Left ventricle myocardium inferior (tissue), 1 donor: ENCODE results near the gene TVP23B. TPM values are rescaled to one million over a fixed set of nuclear protein-coding genes. Genes with fewer than 3 reads are reported as not detected.

Source experiments
- DNase-seq: peaks from one replicate; pipeline ENCODE4 v3.0.0-alpha.2; 2020
- H3K27ac ChIP-seq: fragments of 200-600 bp; replicated peaks from 2 replicates; pipeline ENCODE4 v1.8.0; 2021
- H3K27me3 ChIP-seq: fragments of 200-600 bp; 2 replicates; pipeline ENCODE4 v1.8.0; 2021; ENCODE audit warnings: low read depth
- H3K36me3 ChIP-seq: fragments of 200-600 bp; 2 replicates; pipeline ENCODE4 v1.8.0; 2021
- H3K4me1 ChIP-seq: fragments of 200-600 bp; 2 replicates; pipeline ENCODE4 v1.8.0; 2021
- H3K4me3 ChIP-seq: fragments of 200-600 bp; 2 replicates; pipeline ENCODE4 v1.8.0; 2021; ENCODE audit warnings: mild to moderate bottlenecking, moderate library complexity
- H3K9me3 ChIP-seq: fragments of 200-600 bp; replicated peaks from 2 replicates; pipeline ENCODE4 v1.8.0; 2021
- intact Hi-C: fragments of 100-400 bp; cut with micrococcal nuclease; formaldehyde crosslinking; loops from one replicate; pipeline ENCODE4 v1.11.0; 2022
- total RNA-seq: library from RNA; stranded (reverse); fragmentation: NEBNext Ultra II Directional; extraction: Animal tissue kit (Norgen Biotek cat#: 25700); gene quantifications from one replicate; pipeline ENCODE4 v1.2.1, GENCODE V29; 2021
- TF ChIP-seq, protein P1 (sequence below): fragments of 200-600 bp; IDR thresholded peaks from 2 replicates; pipeline ENCODE4 v1.8.0; 2021; ENCODE audit warnings: antibody characterized with exemption, mild to moderate bottlenecking, borderline replicate concordance
- donor health status: DM: no; HTN: yes; CAD: no; lungs with severe emphysema.

The TVP23B gene
- total RNA-seq, 1 donor from 2014 or later = 24.7 TPM

- Histone ChIP-seq H3K9me3 (no peaks in the 10 kb centered on the region), H3K36me3 (no peaks in the 10 kb centered on the region), H3K27me3 (no peaks in the 10 kb centered on the region), H3K4me1 (no peaks in the 10 kb centered on the region), H3K4me3 (no peak overlapping the region), H3K27ac (no peak overlapping the region)
- TF ChIP-seq, protein P1, sequence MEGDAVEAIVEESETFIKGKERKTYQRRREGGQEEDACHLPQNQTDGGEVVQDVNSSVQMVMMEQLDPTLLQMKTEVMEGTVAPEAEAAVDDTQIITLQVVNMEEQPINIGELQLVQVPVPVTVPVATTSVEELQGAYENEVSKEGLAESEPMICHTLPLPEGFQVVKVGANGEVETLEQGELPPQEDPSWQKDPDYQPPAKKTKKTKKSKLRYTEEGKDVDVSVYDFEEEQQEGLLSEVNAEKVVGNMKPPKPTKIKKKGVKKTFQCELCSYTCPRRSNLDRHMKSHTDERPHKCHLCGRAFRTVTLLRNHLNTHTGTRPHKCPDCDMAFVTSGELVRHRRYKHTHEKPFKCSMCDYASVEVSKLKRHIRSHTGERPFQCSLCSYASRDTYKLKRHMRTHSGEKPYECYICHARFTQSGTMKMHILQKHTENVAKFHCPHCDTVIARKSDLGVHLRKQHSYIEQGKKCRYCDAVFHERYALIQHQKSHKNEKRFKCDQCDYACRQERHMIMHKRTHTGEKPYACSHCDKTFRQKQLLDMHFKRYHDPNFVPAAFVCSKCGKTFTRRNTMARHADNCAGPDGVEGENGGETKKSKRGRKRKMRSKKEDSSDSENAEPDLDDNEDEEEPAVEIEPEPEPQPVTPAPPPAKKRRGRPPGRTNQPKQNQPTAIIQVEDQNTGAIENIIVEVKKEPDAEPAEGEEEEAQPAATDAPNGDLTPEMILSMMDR = no peak
- intact Hi-C loops = no loop called here
- DNase-seq = no peak
Measured at GRCh38 chr17:18848501-18848900, 67.5 kb downstream of the TVP23B start.

GRCh38 chr17:18850679-18851078 is 69.7 kb downstream of the TVP23B start:
- Histone ChIP-seq H3K4me1 (peaks cover 6% of the 10 kb centered on the region), H3K36me3 (no peaks in the 10 kb centered on the region), H3K9me3 (no peaks in the 10 kb centered on the region), H3K27ac (no peak overlapping the region), H3K27me3 (no peaks in the 10 kb centered on the region), H3K4me3 (no peak overlapping the region)
- DNase-seq = no peak
- intact Hi-C loops = no loop called here
- TF ChIP-seq, protein P1 = no peak

DNA sequence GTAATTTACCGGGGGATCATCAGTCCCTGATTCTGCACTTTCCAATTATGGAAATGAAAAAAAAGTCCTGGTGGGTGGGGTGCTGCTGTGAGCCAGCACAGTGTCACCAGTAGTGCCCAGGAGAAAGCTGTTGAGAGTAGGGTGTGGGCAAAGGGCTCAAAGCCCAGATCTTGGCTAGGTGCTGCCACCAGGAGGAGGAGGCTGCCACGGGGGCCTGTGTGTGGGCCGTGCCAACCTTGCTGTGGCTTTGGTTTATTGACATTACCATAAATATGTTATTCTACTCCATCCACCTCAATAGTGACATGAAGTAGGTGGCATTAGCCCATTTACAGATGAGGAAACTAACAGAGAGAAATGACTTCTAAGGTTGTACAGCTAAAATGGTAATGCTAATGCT is 70.2 kb downstream of the TVP23B start:
- no peak for DNase-seq
- H3K9me3 ChIP-seq = no peaks in the 10 kb centered on the region
- H3K4me3 ChIP-seq = no peak overlapping the region
- no peaks in the 10 kb centered on the region for H3K27me3 ChIP-seq
- H3K36me3 ChIP-seq = no peaks in the 10 kb centered on the region
- H3K4me1 ChIP-seq = peaks cover 9% of the 10 kb centered on the region
- H3K27ac ChIP-seq = no peak overlapping the region
- intact Hi-C loops = no loop called here
- TF ChIP-seq, protein P1 = no peak

DNA sequence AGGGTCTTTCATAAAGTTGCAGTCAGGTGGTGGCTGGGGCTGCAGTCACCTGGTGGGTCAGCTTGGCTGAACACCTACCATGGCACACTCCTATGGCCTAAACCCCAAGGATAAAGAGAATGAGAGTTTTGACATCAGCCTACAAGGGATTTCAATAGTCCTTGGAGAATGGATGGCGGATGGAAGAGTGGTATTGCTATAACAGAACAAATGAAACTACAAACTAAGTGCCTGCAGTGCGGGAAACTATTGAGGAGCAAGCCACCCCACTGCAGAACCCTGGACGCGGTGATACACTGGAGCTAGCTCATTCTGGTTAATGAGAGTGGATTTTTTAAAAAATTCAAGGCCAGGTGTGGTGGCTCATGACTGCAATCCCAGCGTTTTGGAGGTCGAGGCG is 74.0 kb downstream of the TVP23B start:
- Histone ChIP-seq H3K4me1 (peaks cover 44% of the 10 kb centered on the region), H3K36me3 (no peaks in the 10 kb centered on the region), H3K9me3 (no peaks in the 10 kb centered on the region), H3K27me3 (no peaks in the 10 kb centered on the region), H3K27ac (no peak overlapping the region), H3K4me3 (peak overlapping the region; percentile 86)
- intact Hi-C loops = no loop called here
- no peak for DNase-seq
- TF ChIP-seq, protein P1 = no peak

- Histone ChIP-seq H3K27ac (peak overlapping the region; percentile 87), H3K4me1 (peaks cover 50% of the 10 kb centered on the region), H3K27me3 (no peaks in the 10 kb centered on the region), H3K4me3 (peak overlapping the region; percentile 86), H3K9me3 (no peaks in the 10 kb centered on the region), H3K36me3 (no peaks in the 10 kb centered on the region)
- TF ChIP-seq, protein P1 = no peak
- intact Hi-C loops = no loop called here
- DNase-seq = peak; percentile 91
Measured at GRCh38 chr17:18855831-18856569, 75.0 kb downstream of the TVP23B start.

Other genes with a start within 250 kb of the TVP23B start
- not detected for gene TBC1D28, start 136.8 kb upstream of the TVP23B start, total RNA-seq
- gene FOXO3B, start 98.9 kb upstream of the TVP23B start, total RNA-seq = 0.88 TPM
- gene FBXW10, start 37.1 kb upstream of the TVP23B start, total RNA-seq = 0.08 TPM
- 22.3 TPM for gene PRPSAP2, start 76.9 kb downstream of the TVP23B start, total RNA-seq
- gene SLC5A10, start 171.0 kb downstream of the TVP23B start, total RNA-seq = not detected
- 2.2 TPM for gene FAM83G, start 223.6 kb downstream of the TVP23B start, total RNA-seq